Measurements from ENCODE around the gene GAS1. TPM values are rescaled to one million over a fixed set of nuclear protein-coding genes. Genes with fewer than 3 reads are reported as not detected.

GAS1 gene
- total RNA-seq, 4 donors from 2014 or later = 15.6 to 50.4 (median 29.0) TPM

DNA sequence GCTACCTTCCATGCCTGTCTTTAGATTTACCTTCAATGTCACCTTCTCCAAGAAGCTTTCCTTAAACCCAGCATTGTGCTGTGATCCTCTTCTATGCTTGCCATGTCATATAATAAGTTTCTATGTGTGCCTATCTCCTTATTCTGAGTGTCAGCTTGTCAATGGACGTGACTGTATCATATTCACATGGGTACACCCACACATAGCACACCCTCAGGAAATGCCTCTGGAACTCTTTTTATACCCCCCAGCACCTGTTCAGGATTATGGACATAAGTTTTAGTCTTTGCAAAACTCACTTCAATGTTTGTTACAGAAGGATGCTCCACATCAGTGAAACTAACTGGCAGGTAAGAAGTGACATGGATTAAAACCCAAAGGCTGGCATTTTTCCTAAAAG is 7.4 kb downstream of the GAS1 start:
- in situ Hi-C loops (cut with MboI; ENCODE audit: low sequenced_read_pairs in 4 of 4) = loop anchor here in 1 of 4 donors (25.0 kb wide), 1 partner anchor 453 kb away; no protein-coding TSS in a partner anchor
- peaks cover 2 to 5% of the 10 kb centered on the region in 2 donors for H3K4me1 ChIP-seq
- H3K27ac ChIP-seq = no peak overlapping the region
- H3K27me3 ChIP-seq = peaks cover 2 to 28% (median 7%) of the 10 kb centered on the region in 3 donors
- intact Hi-C loops (cut with DNase I; ENCODE audit: low total_unique reads) = loop anchor here (10.0 kb wide), 2 partner anchors 385 to 515 kb away; no protein-coding TSS in a partner anchor
- no peaks in the 10 kb centered on the region for H3K36me3 ChIP-seq
- DNase-seq (no peak), ATAC-seq (no peak)
- TF ChIP-seq, protein P1, sequence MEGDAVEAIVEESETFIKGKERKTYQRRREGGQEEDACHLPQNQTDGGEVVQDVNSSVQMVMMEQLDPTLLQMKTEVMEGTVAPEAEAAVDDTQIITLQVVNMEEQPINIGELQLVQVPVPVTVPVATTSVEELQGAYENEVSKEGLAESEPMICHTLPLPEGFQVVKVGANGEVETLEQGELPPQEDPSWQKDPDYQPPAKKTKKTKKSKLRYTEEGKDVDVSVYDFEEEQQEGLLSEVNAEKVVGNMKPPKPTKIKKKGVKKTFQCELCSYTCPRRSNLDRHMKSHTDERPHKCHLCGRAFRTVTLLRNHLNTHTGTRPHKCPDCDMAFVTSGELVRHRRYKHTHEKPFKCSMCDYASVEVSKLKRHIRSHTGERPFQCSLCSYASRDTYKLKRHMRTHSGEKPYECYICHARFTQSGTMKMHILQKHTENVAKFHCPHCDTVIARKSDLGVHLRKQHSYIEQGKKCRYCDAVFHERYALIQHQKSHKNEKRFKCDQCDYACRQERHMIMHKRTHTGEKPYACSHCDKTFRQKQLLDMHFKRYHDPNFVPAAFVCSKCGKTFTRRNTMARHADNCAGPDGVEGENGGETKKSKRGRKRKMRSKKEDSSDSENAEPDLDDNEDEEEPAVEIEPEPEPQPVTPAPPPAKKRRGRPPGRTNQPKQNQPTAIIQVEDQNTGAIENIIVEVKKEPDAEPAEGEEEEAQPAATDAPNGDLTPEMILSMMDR (IDR thresholded peaks at IDR 0.05 in 4 of 5, conservative IDR thresholded peaks at IDR 0.05 in 1 of 5) = no peak
- TF ChIP-seq POLR2A (IDR thresholded peaks at IDR 0.05) = no peak
- H3K4me3 ChIP-seq = no peak overlapping the region
- H3K9me3 ChIP-seq = no peaks in the 10 kb centered on the region

DNA sequence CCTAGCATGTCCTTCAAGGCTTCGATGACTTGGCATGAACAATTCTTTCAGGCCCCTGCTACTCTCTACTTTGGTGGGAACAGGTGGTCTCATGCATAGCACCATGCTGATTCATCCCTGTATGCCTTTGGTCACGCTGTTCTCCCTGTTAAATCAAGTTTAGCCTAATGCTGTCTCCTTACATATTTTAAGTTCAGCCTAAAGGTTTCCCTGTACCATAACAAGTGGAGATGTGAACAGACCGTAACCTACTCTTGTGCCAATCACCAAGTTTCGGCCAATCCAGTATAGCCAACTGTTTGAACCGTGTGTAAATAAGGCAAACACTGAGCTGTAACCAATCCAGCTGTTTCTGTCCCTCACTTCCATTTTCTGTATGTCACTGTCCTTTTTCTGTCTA is 8.0 kb downstream of the GAS1 start:
- H3K4me3 ChIP-seq = no peak overlapping the region
- no peaks in the 10 kb centered on the region for H3K36me3 ChIP-seq
- H3K27ac ChIP-seq = no peak overlapping the region
- DNase-seq (no peak), ATAC-seq (no peak)
- TF ChIP-seq, protein P1 (IDR thresholded peaks at IDR 0.05 in 4 of 5, conservative IDR thresholded peaks at IDR 0.05 in 1 of 5) = no peak
- no peak for TF ChIP-seq POLR2A (IDR thresholded peaks at IDR 0.05)
- H3K27me3 ChIP-seq = peaks cover 0 to 26% (median 7%) of the 10 kb centered on the region in 3 donors
- H3K4me1 ChIP-seq = no peaks in the 10 kb centered on the region
- intact Hi-C loops (cut with DNase I; ENCODE audit: low total_unique reads) (loop anchor here (10.0 kb wide), 1 partner anchor 515 kb away; no protein-coding TSS in a partner anchor), in situ Hi-C loops (cut with MboI; ENCODE audit: low sequenced_read_pairs in 4 of 4) (loop anchor here in 1 of 4 donors (25.0 kb wide), 1 partner anchor 452 kb away; no protein-coding TSS in a partner anchor)
- no peaks in the 10 kb centered on the region for H3K9me3 ChIP-seq

DNA sequence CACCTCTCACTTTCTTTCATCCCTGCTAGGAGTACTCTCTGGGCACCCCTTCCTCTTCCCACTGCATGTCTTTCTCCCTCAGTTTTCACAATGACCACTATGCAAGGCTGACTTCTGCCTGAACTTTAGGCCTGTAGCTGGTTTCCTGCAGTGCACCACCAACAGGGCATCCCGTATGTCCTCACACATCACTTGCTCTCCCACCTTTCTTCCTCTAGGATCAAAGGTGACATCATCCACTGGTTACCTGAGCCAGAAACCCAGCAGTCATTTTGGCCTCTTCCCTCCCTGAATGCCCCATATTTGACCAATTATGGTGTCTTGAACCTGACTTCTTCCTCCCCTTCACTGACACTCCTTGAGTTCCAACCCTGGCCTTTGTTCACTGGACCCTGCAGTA is 8.5 kb downstream of the GAS1 start:
- Histone ChIP-seq H3K27ac (no peak overlapping the region), H3K4me1 (no peaks in the 10 kb centered on the region), H3K36me3 (no peaks in the 10 kb centered on the region), H3K9me3 (no peaks in the 10 kb centered on the region), H3K4me3 (no peak overlapping the region), H3K27me3 (peaks cover 0 to 23% (median 3%) of the 10 kb centered on the region in 3 donors)
- in situ Hi-C loops (cut with MboI; ENCODE audit: low sequenced_read_pairs in 4 of 4) = loop anchor here in 1 of 4 donors (25.0 kb wide), 1 partner anchor 451 kb away; no protein-coding TSS in a partner anchor
- TF ChIP-seq POLR2A (IDR thresholded peaks at IDR 0.05) = no peak
- TF ChIP-seq, protein P1 (IDR thresholded peaks at IDR 0.05 in 4 of 5, conservative IDR thresholded peaks at IDR 0.05 in 1 of 5) = no peak
- intact Hi-C loops (cut with DNase I; ENCODE audit: low total_unique reads) = loop anchor here (10.0 kb wide), 1 partner anchor 516 kb away; no protein-coding TSS in a partner anchor
- ATAC-seq = no peak
- no peak for DNase-seq

DNA sequence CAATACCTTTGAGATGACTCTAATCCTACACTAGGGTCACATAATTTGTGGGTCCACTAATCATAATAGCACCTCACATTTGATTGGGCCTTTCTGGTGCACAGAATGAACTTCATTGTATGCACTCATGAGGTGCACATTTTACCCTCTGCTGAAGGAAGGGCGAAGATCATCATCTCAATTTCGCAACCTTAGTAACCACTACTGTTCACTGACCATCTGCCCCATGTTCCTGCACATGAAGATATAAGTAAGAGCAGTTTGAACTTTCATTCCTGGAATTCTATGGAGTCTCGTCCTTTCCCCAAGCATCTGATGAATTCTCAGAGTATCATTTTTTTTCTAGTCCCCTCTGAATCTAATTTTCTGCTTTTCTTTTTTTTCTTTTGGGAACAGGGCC is 21.2 kb downstream of the GAS1 start:
- intact Hi-C loops (cut with DNase I; ENCODE audit: low total_unique reads) = no loop called here
- ATAC-seq = no peak
- Histone ChIP-seq H3K27me3 (no peaks in the 10 kb centered on the region), H3K4me1 (no peaks in the 10 kb centered on the region), H3K9me3 (no peaks in the 10 kb centered on the region), H3K4me3 (no peak overlapping the region), H3K27ac (no peak overlapping the region), H3K36me3 (no peaks in the 10 kb centered on the region)
- TF ChIP-seq POLR2A (IDR thresholded peaks at IDR 0.05) = no peak
- no peak for DNase-seq
- in situ Hi-C loops (cut with MboI; ENCODE audit: low sequenced_read_pairs in 4 of 4) = loop anchor here in 1 of 4 donors (25.0 kb wide), 1 partner anchor 439 kb away; no protein-coding TSS in a partner anchor

DNA sequence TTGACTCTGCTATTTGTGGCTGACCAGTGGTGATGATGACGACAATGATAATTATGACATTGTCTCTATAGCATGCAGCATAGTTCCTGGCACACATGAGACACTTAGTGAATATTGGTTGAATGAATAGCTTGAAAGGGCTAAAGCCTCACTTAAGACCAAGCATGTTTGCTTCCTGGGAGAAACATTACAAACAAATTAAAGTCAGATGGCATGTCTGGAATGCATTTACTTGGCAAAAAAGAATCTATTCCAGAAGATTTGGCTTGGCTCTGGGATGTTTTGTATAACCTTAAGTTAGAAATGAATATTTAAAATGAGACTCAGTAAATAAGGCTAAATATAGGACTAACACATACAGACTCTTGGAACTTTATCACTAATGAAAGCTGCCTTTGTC is 21.6 kb downstream of the GAS1 start:
- no peaks in the 10 kb centered on the region for H3K4me1 ChIP-seq
- in situ Hi-C loops (cut with MboI; ENCODE audit: low sequenced_read_pairs in 4 of 4) = loop anchor here in 1 of 4 donors (25.0 kb wide), 1 partner anchor 438 kb away; no protein-coding TSS in a partner anchor

More for the DNA sequence above, 21.6 kb downstream of the GAS1 start:
- intact Hi-C loops (cut with DNase I; ENCODE audit: low total_unique reads) = no loop called here
- Histone ChIP-seq H3K36me3 (no peaks in the 10 kb centered on the region), H3K4me3 (no peak overlapping the region), H3K27me3 (no peaks in the 10 kb centered on the region), H3K9me3 (no peaks in the 10 kb centered on the region), H3K27ac (no peak overlapping the region)
- DNase-seq (no peak), ATAC-seq (no peak)
- TF ChIP-seq, protein P1 (IDR thresholded peaks at IDR 0.05 in 4 of 5, conservative IDR thresholded peaks at IDR 0.05 in 1 of 5) = no peak
- no peak for TF ChIP-seq POLR2A (IDR thresholded peaks at IDR 0.05)

Data from gastrocnemius medialis (tissue), 4 donors.